Measurements from ENCODE around the gene ALG14. TPM values are rescaled to one million over a fixed set of nuclear protein-coding genes. Genes with fewer than 3 reads are reported as not detected.

Gene ALG14
- total and polyA plus RNA-seq, 2 donors (not counting 1 experiment from before 2014, with no cell fraction given): 0.92 to 2.6 TPM

DNA sequence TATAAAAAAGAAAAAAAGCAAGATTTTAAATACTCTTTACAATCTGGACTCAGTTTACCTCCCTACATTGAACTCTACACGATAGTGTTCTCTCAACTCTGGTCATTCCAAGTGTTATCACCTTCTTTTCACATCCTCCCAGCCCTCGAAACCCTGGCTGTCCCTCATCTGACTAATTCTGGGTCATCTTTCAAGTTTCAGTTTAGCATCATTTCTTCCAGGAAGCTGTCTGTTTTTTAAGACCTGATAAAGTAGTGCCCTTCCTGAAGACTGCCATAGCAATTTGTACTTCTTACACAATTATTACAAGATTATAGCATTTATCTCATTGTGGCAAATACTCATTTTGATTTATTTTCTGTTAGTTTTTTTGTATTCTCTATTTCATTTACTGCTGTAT is 1.2 kb downstream of the ALG14 start:
- no peak for DNase-seq
- Histone ChIP-seq H3K4me3 (ENCODE audit: control extremely low read depth in 1 of 5, extremely low read depth in 1 of 5, insufficient read depth in 1 of 5, low read depth in 2 of 5, low read length in 4 of 5) (peak overlapping the region in 1 of 5 experiments; percentile 92), H3K27me3 (replicated peaks in 1 of 4; ENCODE audit: control extremely low read depth in 1 of 4, control insufficient read depth in 3 of 4, insufficient read depth in 4 of 4, low read length in 3 of 4) (no peaks in the 10 kb centered on the region), H3K4me2 (replicated peaks; ENCODE audit: low read depth, low read length, poor library complexity, severe bottlenecking) (peak overlapping the region; percentile 72), H3K36me3 (replicated peaks in 1 of 2; ENCODE audit: control extremely low read depth in 1 of 2, control insufficient read depth in 1 of 2, extremely low read depth in 1 of 2, insufficient read depth in 2 of 2, low read length in 1 of 2) (no peaks in the 10 kb centered on the region), H3K79me2 (ENCODE audit: control insufficient read depth, insufficient read depth, low read length) (peaks cover 4% of the 10 kb centered on the region), H4K20me1 (ENCODE audit: control insufficient read depth, insufficient read depth, low read length, poor library complexity, severe bottlenecking) (no peaks in the 10 kb centered on the region), H2AFZ (ENCODE audit: insufficient read depth, low read depth, low read length, poor library complexity, severe bottlenecking) (peak overlapping the region; percentile 86), H3K4me1 (ENCODE audit: control insufficient read depth in 2 of 2, insufficient read depth in 2 of 2, low read length in 2 of 2) (peaks cover 11 to 14% of the 10 kb centered on the region in 2 donors), H3K9ac (ENCODE audit: low read length) (peak overlapping the region; percentile 70), H3K9me3 (ENCODE audit: control extremely low read depth in 1 of 3, control insufficient read depth in 2 of 3, insufficient read depth in 1 of 3, low read length in 2 of 3) (no peaks in the 10 kb centered on the region), H3K27ac (ENCODE audit: low read length in 2 of 2) (no peak overlapping the region)
- Mint-ChIP-seq H3K4me3 (peak overlapping the region; percentile 98), H3K27ac (no peak overlapping the region), H3K4me1 (peaks cover 20% of the 10 kb centered on the region), H3K27me3 (no peaks in the 10 kb centered on the region), H3K9me3 (ENCODE audit: insufficient read depth) (no peaks in the 10 kb centered on the region)
- 77% methylated on average over 2 of the region's 2 CpGs for WGBS (ENCODE audit: insufficient coverage)
- POLR2A ChIA-PET: no interaction called here
- intact Hi-C loops (cut with micrococcal nuclease): loop anchor here (5.0 kb wide), 2 partner anchors 1651 to 1889 kb away; partner anchors contain the start of genes CCDC18, PTBP2 and TMED5
- TF ChIP-seq EZH2 (IDR thresholded peaks at IDR 0.05; ENCODE audit: borderline replicate concordance, insufficient read depth, low read depth, low read length, poor library complexity, severe bottlenecking) (no peak), CTCF (IDR thresholded peaks at IDR 0.05) (no peak)
- CTCF ChIA-PET: interaction anchor here (1.2 to 3.0 kb wide), 3 partner anchors 28 to 217 kb away, joined by 5 to 33 read pairs (median 6); partner anchors contain the start of gene RWDD3
- no peak for ATAC-seq (ENCODE audit: low read depth)

DNA sequence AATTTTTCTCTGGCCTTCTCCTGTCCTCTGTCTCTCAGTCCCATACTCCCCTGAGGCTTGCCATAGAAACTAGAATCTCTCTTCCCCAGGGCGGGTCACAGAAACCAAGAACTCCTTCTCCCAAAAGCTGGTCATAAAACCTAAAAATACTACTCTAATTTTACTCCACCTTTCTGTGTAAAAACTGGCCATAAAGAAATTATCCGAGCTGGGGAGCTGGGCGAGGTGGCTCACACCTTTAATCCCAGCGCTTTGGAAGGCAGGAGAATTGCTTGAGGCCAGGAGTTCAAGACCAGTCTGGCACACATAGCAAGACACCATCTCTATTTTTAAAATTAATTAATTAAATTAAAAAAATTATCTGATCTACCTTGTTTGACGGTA is 3.0 kb downstream of the ALG14 start:
- Histone ChIP-seq H3K79me2 (ENCODE audit: control insufficient read depth, insufficient read depth, low read length) (peaks cover 4% of the 10 kb centered on the region), H3K36me3 (replicated peaks in 1 of 2; ENCODE audit: control extremely low read depth in 1 of 2, control insufficient read depth in 1 of 2, extremely low read depth in 1 of 2, insufficient read depth in 2 of 2, low read length in 1 of 2) (no peaks in the 10 kb centered on the region), H3K4me3 (ENCODE audit: control extremely low read depth in 1 of 5, extremely low read depth in 1 of 5, insufficient read depth in 1 of 5, low read depth in 2 of 5, low read length in 4 of 5) (no peak overlapping the region), H3K4me1 (ENCODE audit: control insufficient read depth in 2 of 2, insufficient read depth in 2 of 2, low read length in 2 of 2) (peaks cover 11 to 14% of the 10 kb centered on the region in 2 donors), H2AFZ (ENCODE audit: insufficient read depth, low read depth, low read length, poor library complexity, severe bottlenecking) (no peak overlapping the region), H3K4me2 (replicated peaks; ENCODE audit: low read depth, low read length, poor library complexity, severe bottlenecking) (no peak overlapping the region), H3K27me3 (replicated peaks in 1 of 4; ENCODE audit: control extremely low read depth in 1 of 4, control insufficient read depth in 3 of 4, insufficient read depth in 4 of 4, low read length in 3 of 4) (no peaks in the 10 kb centered on the region), H3K27ac (ENCODE audit: low read length in 2 of 2) (no peak overlapping the region), H3K9me3 (ENCODE audit: control extremely low read depth in 1 of 3, control insufficient read depth in 2 of 3, insufficient read depth in 1 of 3, low read length in 2 of 3) (no peaks in the 10 kb centered on the region), H3K9ac (ENCODE audit: low read length) (no peak overlapping the region), H4K20me1 (ENCODE audit: control insufficient read depth, insufficient read depth, low read length, poor library complexity, severe bottlenecking) (no peaks in the 10 kb centered on the region)
- CTCF ChIA-PET: interaction anchor here (0.9 to 1.8 kb wide), 3 partner anchors 26 to 215 kb away, joined by 3 to 5 read pairs (median 4); partner anchors contain the start of gene RWDD3
- no peak for DNase-seq
- intact Hi-C loops (cut with micrococcal nuclease): loop anchor here (5.0 kb wide), 2 partner anchors 1653 to 1887 kb away; partner anchors contain the start of genes CCDC18, PTBP2 and TMED5
- H3K4me3 Mint-ChIP-seq: no peak overlapping the region
- H3K27me3 Mint-ChIP-seq: no peaks in the 10 kb centered on the region
- ATAC-seq (ENCODE audit: low read depth): no peak
- POLR2A ChIA-PET: no interaction called here
- H3K4me1 Mint-ChIP-seq: peaks cover 20% of the 10 kb centered on the region
- H3K9me3 Mint-ChIP-seq (ENCODE audit: insufficient read depth): no peaks in the 10 kb centered on the region
- 94% methylated on average over 3 of the region's 5 CpGs for WGBS (ENCODE audit: insufficient coverage)
- no peak overlapping the region for H3K27ac Mint-ChIP-seq
- no peak for TF ChIP-seq CTCF (IDR thresholded peaks at IDR 0.05)
- TF ChIP-seq EZH2 (IDR thresholded peaks at IDR 0.05; ENCODE audit: borderline replicate concordance, insufficient read depth, low read depth, low read length, poor library complexity, severe bottlenecking): no peak
